ENCODE data around the gene PHACTR3. TPM values are rescaled to one million over a fixed set of nuclear protein-coding genes. Genes with fewer than 3 reads are reported as not detected.

PHACTR3 gene
- total RNA-seq, 2 donors from 2014 or later = not detected

GRCh38 chr20:59820204-59821041, 216.1 kb downstream of the PHACTR3 start:
- TF ChIP-seq CTCF (IDR thresholded peaks at IDR 0.05) = no peak
- no peak for ATAC-seq (ENCODE audit: insufficient number of reproducible peaks, low FRiP score, low read depth)

GRCh38 chr20:59821201-59821600, 216.9 kb downstream of the PHACTR3 start:
- Histone ChIP-seq H3K9me3 (no peaks in the 10 kb centered on the region), H3K27me3 (replicated peaks; ENCODE audit: insufficient read depth) (no peaks in the 10 kb centered on the region), H3K36me3 (no peaks in the 10 kb centered on the region), H3K4me3 (no peak overlapping the region), H3K27ac (no peak overlapping the region), H3K4me1 (ENCODE audit: control insufficient read depth in 1 of 2, low read depth in 2 of 2) (no peaks in the 10 kb centered on the region)
- TF ChIP-seq CTCF (IDR thresholded peaks at IDR 0.05) = no peak
- no peak for DNase-seq (ENCODE audit: low spot score)
- no peak for ATAC-seq (ENCODE audit: insufficient number of reproducible peaks, low FRiP score, low read depth)

More at GRCh38 chr20:59820204-59821041, 216.1 kb downstream of the PHACTR3 start:
- Histone ChIP-seq H3K4me1 (ENCODE audit: control insufficient read depth in 1 of 2, low read depth in 2 of 2) (no peaks in the 10 kb centered on the region), H3K9me3 (no peaks in the 10 kb centered on the region), H3K4me3 (no peak overlapping the region), H3K27me3 (replicated peaks; ENCODE audit: insufficient read depth) (no peaks in the 10 kb centered on the region), H3K36me3 (no peaks in the 10 kb centered on the region), H3K27ac (no peak overlapping the region)
- no peak for DNase-seq (ENCODE audit: low spot score)

- Histone ChIP-seq H3K36me3 (no peaks in the 10 kb centered on the region), H3K4me1 (ENCODE audit: control insufficient read depth in 1 of 2, low read depth in 2 of 2) (no peaks in the 10 kb centered on the region), H3K27ac (no peak overlapping the region), H3K27me3 (replicated peaks; ENCODE audit: insufficient read depth) (no peaks in the 10 kb centered on the region), H3K9me3 (no peaks in the 10 kb centered on the region), H3K4me3 (no peak overlapping the region)
- no peak for TF ChIP-seq CTCF (IDR thresholded peaks at IDR 0.05)
- ATAC-seq (ENCODE audit: insufficient number of reproducible peaks, low FRiP score, low read depth) = no peak
- DNase-seq (ENCODE audit: low spot score) = no peak
Measured at GRCh38 chr20:59821788-59822187, 217.4 kb downstream of the PHACTR3 start.

- Histone ChIP-seq H3K4me1 (ENCODE audit: control insufficient read depth in 1 of 2, low read depth in 2 of 2) (no peaks in the 10 kb centered on the region), H3K9me3 (no peaks in the 10 kb centered on the region), H3K27me3 (replicated peaks; ENCODE audit: insufficient read depth) (no peaks in the 10 kb centered on the region), H3K4me3 (no peak overlapping the region), H3K36me3 (no peaks in the 10 kb centered on the region), H3K27ac (no peak overlapping the region)
- no peak for ATAC-seq (ENCODE audit: insufficient number of reproducible peaks, low FRiP score, low read depth)
- DNase-seq (ENCODE audit: low spot score) = no peak
- TF ChIP-seq CTCF (IDR thresholded peaks at IDR 0.05) = no peak
Measured at GRCh38 chr20:59822291-59823029, 218.1 kb downstream of the PHACTR3 start.

- TF ChIP-seq CTCF (IDR thresholded peaks at IDR 0.05) = no peak
- no peak overlapping the region for H3K4me3 ChIP-seq
- no peaks in the 10 kb centered on the region for H3K27me3 ChIP-seq (replicated peaks; ENCODE audit: insufficient read depth)
- no peak overlapping the region for H3K27ac ChIP-seq
- ATAC-seq (ENCODE audit: insufficient number of reproducible peaks, low FRiP score, low read depth) = no peak
- H3K4me1 ChIP-seq (ENCODE audit: control insufficient read depth in 1 of 2, low read depth in 2 of 2) = no peaks in the 10 kb centered on the region
- H3K9me3 ChIP-seq = no peaks in the 10 kb centered on the region
- DNase-seq (ENCODE audit: low spot score) = no peak
- H3K36me3 ChIP-seq = no peaks in the 10 kb centered on the region
Measured at GRCh38 chr20:59823030-59823423, 218.7 kb downstream of the PHACTR3 start.
